H4 (cell line): ENCODE measurements around the gene DAB2IP. TPM values are rescaled to one million over a fixed set of nuclear protein-coding genes. Genes with fewer than 3 reads are reported as not detected.
A peak's percentile ranks its signal among the peaks of the same experiment; 100 is the strongest.

Experiments used
- DNase-seq: peaks from one replicate; pipeline ENCODE4 v3.0.0-alpha.2; 2015; ENCODE audit warnings: low spot score
- total RNA-seq: library from RNA; depleted of rRNA; stranded (reverse); fragments of >200 nt; shearing (Covaris generic); gene quantifications from 2 replicates; pipeline ENCODE4 v1.2.3, GENCODE V29; 2014

Gene DAB2IP
- total RNA-seq, 1 experiment from 2014 or later: 8.4 TPM

- no peak for DNase-seq
These were observed 109.1 kb downstream of the DAB2IP start for GRCh38 chr9:121760571-121760970.

DNA sequence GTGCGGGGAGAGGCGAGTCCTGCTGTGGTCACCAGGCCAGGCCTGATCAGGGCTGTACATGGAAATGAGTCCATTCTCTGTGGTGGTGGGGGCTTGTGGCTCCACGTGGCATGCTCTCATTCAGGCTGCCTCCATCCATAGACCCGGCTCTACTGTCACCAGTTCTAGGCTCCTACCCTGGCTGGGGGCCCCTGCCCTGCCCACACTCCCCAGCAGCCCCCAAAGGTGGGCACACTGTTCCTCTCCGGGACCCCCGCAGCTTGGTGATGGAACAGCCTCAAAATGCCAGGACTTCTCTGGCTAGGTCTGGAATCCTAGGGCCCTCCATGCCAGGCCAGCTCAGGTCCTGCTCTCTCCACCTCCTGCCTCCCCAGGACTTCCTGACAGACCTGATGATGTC is 111.7 kb downstream of the DAB2IP start:
- no peak for DNase-seq

- DNase-seq: no peak
These were observed 112.3 kb downstream of the DAB2IP start for GRCh38 chr9:121763561-121764370.

GRCh38 chr9:121764371-121764730 is 112.9 kb downstream of the DAB2IP start:
- no peak for DNase-seq

GRCh38 chr9:121765021-121765950 is 113.9 kb downstream of the DAB2IP start:
- peak; percentile 30 for DNase-seq

- no peak for DNase-seq
These were observed 114.7 kb downstream of the DAB2IP start for GRCh38 chr9:121766081-121766683.

DNA sequence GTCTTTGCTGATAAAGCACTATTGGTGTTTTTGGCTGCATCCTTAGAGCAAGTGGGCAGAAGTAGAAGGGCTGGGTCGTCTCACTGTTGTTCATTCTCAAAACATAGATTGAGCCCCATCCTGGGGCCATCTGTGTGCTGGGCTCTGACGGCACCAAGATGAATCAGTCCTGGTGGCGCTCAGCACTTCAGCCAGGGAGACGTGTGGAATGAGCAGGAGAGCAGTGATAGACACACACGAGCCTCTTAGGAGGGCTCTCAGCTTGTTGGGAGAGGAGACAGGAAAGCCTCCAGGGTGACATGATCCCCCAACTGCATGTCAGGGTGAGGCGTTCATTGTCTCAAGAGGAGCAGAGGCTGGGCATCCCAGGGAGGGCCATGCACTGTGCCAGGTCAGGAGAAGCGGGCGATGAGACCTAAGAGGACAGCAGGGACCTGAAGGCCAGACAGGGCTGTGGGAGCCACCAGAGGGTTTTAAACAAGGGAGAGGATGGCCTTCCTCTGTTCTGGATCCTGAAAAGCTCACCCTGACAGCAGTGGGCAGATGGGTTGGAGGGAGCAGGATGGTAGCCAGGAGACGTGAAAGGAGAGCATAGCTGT is 115.8 kb downstream of the DAB2IP start:
- DNase-seq: no peak

GRCh38 chr9:121768416-121769015 is 117.1 kb downstream of the DAB2IP start:
- no peak for DNase-seq

DNA sequence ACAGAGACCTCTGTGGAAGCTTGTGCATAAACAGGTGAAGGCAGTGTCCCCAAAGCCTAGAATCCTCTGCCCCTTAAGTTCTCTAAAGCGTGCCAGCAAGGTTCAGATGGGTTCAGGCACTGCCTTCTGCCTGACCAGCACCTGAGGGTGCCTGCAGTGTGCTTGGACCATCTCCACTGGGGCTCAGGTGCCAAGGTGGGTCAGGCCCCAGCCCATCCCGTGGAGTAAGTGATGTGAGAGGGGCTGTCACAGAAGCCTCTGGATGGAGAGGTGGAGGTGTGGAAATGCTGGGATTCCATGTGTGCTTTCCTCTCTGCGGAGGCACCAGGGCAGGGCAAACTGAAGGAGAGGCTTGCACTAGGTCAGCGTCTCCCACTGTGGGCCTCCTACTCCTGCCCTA is 118.5 kb downstream of the DAB2IP start:
- DNase-seq: no peak

DNA sequence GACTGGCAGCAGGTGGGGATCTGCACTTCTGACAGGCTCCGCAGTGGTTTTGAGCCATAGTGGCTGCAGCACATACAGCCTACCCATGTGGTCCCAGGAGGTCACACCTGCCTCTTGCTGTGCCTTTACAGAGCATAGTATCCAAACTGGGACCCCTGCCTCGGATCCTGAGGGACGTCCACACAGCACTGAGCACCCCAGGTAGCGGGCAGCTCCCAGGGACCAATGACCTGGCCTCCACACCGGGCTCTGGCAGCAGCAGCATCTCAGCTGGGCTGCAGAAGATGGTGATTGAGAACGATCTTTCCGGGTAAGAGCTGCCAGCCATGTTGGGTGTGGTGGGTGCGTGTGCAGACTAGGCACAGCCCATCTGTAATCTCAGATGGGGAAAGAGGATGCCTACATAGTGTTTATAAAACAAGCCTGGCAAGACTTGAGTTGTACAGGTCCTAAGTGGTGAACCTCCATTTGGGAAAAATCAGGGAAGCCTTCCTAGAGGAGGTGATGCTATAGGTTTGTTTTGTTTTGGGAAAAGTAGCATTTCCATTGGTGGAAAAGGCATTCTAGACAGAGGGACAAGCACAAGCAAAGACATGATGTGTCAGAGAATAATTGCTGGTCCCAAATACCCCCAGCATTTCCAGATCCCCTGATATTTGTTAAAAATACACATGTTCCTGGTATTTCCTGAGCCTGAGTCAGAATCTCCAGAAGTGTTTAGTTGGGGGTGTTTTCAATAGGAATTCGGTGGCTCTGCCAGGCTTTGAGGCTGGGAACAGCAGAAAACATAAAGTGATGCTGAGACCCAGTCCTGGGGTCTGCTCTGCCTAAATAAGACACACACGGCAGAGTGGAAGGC is 119.2 kb downstream of the DAB2IP start:
- DNase-seq: no peak

- no peak for DNase-seq
These were observed 120.0 kb downstream of the DAB2IP start for GRCh38 chr9:121771418-121771817.

GRCh38 chr9:121771851-121772599 is 120.6 kb downstream of the DAB2IP start:
- no peak for DNase-seq

DNA sequence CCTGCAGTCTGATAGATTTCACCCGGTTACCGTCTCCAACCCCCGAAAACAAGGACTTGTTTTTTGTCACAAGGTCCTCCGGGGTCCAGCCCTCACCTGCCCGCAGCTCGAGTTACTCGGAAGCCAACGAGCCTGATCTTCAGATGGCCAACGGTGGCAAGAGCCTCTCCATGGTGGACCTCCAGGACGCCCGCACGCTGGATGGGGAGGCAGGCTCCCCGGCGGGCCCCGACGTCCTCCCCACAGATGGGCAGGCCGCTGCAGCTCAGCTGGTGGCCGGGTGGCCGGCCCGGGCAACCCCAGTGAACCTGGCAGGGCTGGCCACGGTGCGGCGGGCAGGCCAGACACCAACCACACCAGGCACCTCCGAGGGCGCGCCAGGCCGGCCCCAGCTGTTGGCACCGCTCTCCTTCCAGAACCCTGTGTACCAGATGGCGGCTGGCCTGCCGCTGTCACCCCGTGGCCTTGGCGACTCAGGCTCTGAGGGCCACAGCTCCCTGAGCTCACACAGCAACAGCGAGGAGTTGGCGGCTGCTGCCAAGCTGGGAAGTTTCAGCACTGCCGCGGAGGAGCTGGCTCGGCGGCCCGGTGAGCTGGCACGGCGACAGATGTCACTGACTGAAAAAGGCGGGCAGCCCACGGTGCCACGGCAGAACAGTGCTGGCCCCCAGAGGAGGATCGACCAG is 121.3 kb downstream of the DAB2IP start:
- DNase-seq: no peak

DNA sequence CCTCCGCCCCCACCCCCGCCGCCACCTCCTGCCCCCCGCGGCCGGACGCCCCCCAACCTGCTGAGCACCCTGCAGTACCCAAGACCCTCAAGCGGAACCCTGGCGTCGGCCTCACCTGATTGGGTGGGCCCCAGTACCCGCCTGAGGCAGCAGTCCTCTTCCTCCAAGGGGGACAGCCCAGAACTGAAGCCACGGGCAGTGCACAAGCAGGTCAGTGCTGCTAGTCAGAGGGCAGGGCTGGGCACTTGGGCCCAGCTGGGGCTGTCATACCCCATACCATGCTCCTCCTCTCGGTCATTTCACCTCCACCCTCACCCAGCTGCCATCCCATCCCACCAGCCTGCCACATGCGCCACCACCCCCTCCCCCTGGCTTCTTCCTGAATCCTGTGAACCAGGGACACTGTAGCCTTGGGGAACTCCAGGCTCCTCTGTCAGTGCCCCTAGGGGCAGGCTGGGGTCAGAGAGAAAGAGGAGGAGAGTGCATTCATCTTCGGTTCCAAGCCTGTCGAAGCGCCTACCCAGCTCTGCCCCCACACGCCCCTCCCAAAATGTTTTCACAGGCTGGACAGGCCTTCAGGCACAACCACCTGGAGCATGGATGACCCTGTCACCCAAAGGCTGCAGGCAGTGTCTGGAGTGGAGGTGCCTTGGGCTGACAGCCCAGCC is 122.0 kb downstream of the DAB2IP start:
- no peak for DNase-seq

DNA sequence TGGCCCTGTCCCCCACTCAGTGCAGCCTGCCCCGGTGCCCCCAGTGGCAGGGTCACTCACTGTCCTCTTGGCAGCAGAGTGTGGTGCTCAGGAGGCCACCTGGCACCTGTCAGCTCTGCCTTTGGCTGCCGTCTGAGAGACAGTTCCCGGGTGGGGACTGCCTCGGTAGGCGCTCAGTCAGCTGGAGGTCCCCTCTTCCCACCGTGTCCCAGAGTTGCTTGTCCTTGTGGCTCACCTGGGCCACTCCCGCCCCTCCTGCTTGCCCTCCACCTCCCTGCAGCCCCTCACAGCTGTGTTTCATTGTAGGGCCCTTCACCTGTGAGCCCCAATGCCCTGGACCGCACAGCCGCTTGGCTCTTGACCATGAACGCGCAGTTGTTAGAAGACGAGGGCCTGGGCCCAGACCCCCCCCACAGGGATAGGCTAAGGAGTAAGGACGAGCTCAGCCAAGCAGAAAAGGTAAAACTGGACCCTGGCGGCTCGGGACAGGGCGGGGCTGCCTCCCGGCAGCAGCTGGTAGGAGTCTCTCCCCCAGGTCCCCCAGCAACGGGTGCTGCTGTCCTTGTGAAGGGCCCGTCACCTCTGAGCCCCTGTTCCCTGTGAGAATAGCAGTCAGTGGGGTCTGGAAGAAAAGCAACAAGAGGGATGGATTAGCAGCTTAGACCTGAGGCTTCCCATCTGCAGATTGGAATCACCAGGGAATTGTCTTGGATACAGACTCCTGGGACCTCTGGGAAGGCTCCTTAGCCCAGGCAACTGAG is 122.7 kb downstream of the DAB2IP start:
- no peak for DNase-seq

GRCh38 chr9:121774715-121775613 is 123.5 kb downstream of the DAB2IP start:
- DNase-seq: no peak
